HG02943 (cell line): Measurements from ENCODE around the gene ST6GALNAC5.
A peak's percentile ranks its signal among the peaks of the same experiment; 100 is the strongest.
"Not testable (repeated sequence)": the region's sequence is repeated elsewhere in the genome, so short reads cannot be mapped to it uniquely, and the experiment has no call there.

Experiments used
- ATAC-seq: cut with Tn5 transposase; IDR thresholded peaks from one replicate; pipeline ENCODE4 v1.9.1; 2021; ENCODE audit warnings: mild to moderate bottlenecking, low read depth, moderate library complexity; ENCODE audit not compliant: unreplicated experiment

Gene ST6GALNAC5

DNA sequence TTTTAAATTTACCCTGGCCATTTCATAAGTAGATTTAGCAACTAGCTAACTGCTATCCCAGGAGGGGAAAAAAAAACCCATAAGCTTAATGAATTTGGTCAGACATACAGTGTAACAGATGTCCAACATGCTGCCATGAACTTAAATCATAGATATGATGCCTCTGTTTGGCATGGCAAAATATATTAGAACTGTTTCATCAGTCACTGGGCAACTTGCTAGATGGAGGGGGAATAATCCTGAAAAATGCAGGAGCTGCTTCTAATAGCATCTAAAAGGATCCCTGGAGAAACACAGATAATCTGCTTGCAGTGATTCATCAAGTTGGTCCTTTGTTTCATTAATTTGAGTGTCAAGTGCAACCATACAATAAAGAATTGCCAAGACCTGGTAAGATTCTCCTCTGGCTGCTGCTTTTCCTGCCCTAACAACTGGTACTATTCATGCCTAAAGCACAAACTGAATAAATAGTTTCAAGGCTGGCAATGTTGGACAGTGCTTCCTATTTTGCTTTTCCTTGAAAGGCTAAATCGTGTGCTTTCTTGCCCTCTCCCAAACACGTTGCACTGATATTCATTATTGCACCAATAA is 1.5 kb upstream of the ST6GALNAC5 start:
- ATAC-seq, result no peak

GRCh38 chr1:76866566-76866965 is 714 bp upstream of the ST6GALNAC5 start:
- ATAC-seq, result no peak

- no peak for ATAC-seq
Observed at GRCh38 chr1:76868154-76868882, 1.0 kb downstream of the ST6GALNAC5 start.

DNA sequence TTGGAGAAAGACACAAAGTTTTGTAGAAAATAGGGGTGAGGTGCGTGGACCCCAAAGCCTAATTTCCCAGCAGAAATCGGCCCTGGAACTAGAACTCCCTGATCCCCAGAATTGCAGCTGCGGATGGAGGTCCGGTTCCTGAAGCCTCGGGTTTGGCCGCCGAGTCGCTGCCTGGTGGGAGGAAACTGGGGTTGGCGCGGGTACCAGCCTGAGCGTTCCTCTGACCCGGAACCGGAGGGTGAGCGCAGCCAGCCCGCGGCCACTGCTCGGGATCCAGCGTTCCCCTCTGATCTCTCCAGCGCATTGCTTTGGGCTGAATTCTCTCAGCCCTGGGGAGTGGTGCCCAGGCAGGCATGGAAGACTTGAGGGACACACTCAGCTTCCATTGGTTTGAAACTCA is 1.6 kb downstream of the ST6GALNAC5 start:
- ATAC-seq, result no peak

DNA sequence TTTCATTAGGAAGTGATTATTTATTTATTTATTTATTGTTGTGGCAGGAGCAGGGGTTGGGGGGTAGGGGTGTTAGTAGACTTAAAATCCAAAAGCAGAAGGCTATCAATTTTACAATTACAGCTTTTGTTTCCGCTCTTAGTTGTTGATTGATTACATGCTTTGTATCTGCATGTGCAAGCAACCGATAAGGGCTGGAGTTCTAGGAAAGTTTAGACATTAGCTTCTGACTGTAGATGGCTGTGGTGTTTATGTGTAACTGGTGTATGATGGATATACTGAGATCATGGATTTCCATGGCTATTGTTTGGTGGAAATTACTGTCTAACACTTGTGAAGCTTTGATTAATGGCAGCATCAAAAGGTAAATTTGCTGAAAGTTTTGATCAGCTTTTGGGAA is 2.8 kb downstream of the ST6GALNAC5 start:
- ATAC-seq, result no peak

GRCh38 chr1:76871355-76871974 is 4.2 kb downstream of the ST6GALNAC5 start:
- ATAC-seq, result peak; percentile 53

DNA sequence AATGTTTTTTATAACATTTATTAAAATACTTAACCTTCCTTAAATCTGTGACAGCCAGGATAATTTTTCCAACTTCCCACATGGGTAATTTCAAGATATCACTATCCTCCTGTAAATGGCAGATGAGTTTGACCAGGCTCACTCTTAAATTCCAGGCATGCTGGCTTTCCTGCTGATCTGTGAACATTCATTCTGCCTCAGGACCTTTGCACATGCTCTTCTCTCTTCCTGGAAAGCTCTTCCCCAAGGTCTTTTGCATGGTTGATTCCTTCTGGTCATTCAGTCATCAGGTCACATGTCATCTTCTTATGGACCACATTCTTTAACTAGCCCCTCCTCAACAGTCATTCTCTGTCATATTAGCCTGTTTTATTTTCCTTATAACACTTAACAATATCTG is 5.7 kb downstream of the ST6GALNAC5 start:
- ATAC-seq, result no peak

DNA sequence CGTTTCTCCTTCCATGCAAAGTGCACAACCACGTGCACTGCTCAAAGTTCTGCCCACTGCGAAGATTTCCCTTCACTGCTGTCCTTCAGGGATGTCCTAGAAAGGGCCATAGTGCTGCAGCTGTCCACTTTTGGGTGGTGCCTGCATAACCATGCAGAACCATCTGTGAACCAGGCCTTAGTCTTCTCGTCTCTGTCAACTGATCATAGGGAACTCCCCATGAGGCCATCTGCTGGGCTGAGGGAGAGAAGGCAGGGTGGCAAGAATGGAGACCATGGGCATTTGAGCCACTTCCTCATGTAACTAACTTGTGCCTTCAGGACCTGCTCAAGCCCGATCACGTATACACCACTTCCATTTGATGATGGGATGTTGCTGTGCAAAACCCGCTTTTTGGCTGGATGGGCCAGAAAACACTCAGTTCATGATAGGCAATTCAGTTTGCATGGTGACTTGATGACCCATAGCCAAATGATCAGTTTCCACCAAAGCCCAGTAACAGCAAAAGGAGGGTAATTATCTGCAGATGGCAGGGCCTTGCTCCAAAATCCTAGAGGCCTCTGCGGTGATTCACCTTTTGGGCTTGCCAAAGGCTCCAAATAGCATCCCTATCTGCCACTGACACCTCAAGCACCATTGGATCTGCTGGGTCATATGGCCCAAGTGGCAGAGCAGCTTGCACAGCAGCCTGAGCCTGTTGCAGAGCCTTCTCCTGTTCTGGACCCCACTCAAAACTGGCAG is 9.5 kb downstream of the ST6GALNAC5 start:
- no peak for ATAC-seq

- ATAC-seq, result not testable (repeated sequence)
Observed at GRCh38 chr1:76879014-76879413, 11.7 kb downstream of the ST6GALNAC5 start.

DNA sequence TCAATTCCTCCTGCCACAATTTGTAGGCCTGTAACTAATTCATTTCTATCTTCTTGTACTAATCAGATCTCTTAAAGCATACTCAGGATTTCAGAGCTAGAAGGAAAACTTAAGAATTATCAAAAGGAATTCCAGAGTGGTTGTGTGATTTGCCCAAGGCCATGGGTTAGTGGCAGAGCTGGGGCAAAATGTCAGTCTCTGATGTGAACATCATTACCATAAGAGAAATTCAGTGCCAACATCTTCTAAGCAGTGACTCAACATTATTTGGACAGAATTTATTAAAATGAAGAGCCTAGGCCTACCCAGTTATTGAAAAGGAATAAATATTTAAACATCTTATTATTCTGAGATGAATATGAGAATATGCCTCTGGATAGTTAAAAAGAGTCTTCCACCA is 14.5 kb downstream of the ST6GALNAC5 start:
- ATAC-seq, result no peak

GRCh38 chr1:76891931-76892622 is 24.8 kb downstream of the ST6GALNAC5 start:
- no peak for ATAC-seq

DNA sequence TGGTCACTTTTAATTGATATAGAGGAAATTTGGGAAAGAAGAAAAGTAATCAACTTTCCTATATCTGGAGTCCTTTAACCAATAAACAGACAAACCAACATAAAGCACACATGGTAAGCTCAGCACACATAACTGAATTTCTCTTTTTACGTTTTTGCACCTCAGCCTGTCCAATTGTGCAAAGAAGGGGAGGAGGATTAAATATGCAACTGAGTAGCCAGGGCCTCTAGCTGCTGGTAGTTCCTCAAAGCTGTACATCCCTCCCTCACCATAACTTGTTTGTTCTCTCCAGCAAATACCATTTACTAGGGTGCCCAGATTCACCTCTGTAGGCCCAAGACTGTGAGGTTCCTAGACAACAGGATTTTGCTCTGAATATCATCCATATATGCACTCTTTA is 25.4 kb downstream of the ST6GALNAC5 start:
- no peak for ATAC-seq

GRCh38 chr1:76901158-76901767 is 34.0 kb downstream of the ST6GALNAC5 start:
- peak; percentile 95 for ATAC-seq

DNA sequence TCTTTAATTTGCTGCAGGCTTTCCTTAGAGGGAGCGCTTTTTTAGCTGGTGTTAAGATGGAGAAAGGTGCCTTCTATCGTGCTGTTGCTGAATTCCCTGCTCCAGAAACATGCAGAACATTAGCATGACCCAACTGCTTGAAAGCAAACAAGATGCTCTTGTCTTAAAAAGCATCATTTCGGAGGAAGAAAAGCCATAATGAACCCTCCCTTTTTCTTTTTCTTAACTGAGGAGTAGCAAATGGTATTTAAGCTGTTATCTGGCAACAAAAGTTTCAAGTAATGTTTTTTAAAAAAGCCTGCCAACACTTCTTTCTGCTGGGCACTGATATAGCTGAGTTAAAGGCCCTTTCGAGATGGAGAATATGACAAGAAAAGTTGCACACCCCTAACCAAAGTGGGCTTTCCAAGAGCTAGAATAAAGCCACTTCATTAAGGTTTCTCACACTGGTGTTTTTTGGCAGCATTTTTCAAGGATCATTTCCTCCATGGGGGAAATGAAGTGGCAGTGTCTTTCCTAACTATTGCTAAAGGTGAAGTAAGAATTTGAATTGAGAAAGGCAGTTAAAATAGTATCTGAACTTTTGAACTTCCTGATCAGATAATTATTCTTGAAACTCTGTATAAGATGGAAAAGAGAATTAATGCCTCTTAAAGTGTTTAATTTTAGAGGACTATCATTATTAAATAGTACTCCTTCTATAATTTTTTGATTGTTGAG is 38.8 kb downstream of the ST6GALNAC5 start:
- ATAC-seq, result no peak

GRCh38 chr1:76909311-76909710 is 42.0 kb downstream of the ST6GALNAC5 start:
- no peak for ATAC-seq

DNA sequence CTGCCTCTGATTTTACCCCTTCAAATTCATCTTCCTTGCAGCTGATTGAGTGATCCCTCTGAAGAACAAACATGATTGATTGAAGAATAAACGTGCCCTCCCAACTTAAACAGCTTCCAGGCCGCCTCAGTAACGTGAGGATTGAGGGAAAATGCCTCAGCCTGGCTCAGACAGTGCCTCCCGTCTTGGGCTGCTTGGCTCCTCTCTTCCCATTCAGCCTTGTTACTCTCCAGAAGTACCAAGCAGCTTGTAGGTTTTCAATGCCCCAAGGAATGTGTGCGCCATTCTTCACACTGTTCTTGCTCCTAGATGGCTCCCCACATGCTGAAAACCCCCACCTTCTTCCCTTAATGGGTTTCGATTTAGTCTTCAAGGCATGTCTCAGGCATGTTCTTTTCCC is 51.8 kb downstream of the ST6GALNAC5 start:
- no peak for ATAC-seq

DNA sequence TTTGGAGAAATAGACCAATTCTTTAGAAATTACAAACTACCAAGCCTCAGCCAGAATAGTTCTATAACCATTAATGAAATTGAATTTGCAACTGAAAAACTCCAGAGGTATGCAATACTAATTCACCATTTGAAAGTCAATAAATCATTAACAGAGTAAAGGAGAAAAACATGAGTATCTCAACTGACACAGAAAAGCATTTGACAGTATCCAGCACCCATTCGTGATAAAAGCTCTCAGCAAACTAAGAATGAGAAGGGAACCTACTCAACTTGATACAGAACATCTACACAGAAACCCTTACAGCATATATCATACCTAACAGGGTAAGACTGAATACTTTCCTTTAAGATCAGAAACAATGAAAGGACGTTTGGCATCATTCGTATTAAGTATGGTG is 54.3 kb downstream of the ST6GALNAC5 start:
- no peak for ATAC-seq

DNA sequence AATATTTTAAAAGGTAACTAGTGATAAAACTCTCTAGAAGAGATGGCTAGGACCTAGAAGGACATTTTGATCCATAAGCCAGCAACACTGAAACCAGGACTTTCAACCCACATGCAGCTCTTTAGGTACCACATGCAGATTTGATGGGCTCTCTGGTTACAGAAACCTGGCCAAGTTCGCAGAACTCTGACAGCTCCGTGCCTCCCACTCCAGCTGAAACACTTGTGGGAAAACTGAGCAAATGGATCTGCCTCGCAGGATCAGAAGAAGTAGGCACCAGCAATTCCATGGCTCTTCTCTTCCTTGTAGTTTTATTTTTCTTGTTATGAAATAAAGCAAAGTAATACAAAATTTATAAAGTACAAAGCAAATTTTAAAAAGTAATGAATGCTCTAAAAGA is 58.5 kb downstream of the ST6GALNAC5 start:
- no peak for ATAC-seq

- ATAC-seq, result no peak
Observed at GRCh38 chr1:76928522-76928921, 61.2 kb downstream of the ST6GALNAC5 start.

GRCh38 chr1:76929136-76929535 is 61.9 kb downstream of the ST6GALNAC5 start:
- ATAC-seq, result no peak
